NCI-H2196 (cell line): Measurements from ENCODE around the gene CREBBP.

ENCODE experiments used
- DNase-seq: peaks from one replicate; lab custom pipeline; 2025; ENCODE audit not compliant: unreplicated experiment; lab: John Stamatoyannopoulos, UW

Gene CREBBP

GRCh38 chr16:3737181-3737580 lies 143.3 kb downstream of the CREBBP start:
- DNase-seq = no peak

GRCh38 chr16:3736116-3736515 lies 144.4 kb downstream of the CREBBP start:
- DNase-seq = no peak

GRCh38 chr16:3735541-3735940 lies 145.0 kb downstream of the CREBBP start:
- DNase-seq = no peak

GRCh38 chr16:3734758-3735221 lies 145.7 kb downstream of the CREBBP start:
- DNase-seq = no peak

- no peak for DNase-seq
These were observed 146.3 kb downstream of the CREBBP start for GRCh38 chr16:3734084-3734757.

GRCh38 chr16:3732171-3732570 lies 148.3 kb downstream of the CREBBP start:
- DNase-seq = no peak

GRCh38 chr16:3731126-3731935 lies 149.2 kb downstream of the CREBBP start:
- no peak for DNase-seq

GRCh38 chr16:3730161-3731125 lies 150.1 kb downstream of the CREBBP start:
- DNase-seq = no peak

GRCh38 chr16:3729161-3730112 lies 151.1 kb downstream of the CREBBP start:
- no peak for DNase-seq

- no peak for DNase-seq
These were observed 151.9 kb downstream of the CREBBP start for GRCh38 chr16:3728424-3729160.

GRCh38 chr16:3727806-3728381 lies 152.6 kb downstream of the CREBBP start:
- no peak for DNase-seq

- DNase-seq = no peak
These were observed 154.4 kb downstream of the CREBBP start for GRCh38 chr16:3726021-3726687.

- no peak for DNase-seq
These were observed 155.2 kb downstream of the CREBBP start for GRCh38 chr16:3725276-3725675.

- DNase-seq = no peak
These were observed 158.0 kb downstream of the CREBBP start for GRCh38 chr16:3722508-3722907.

- DNase-seq = no peak
These were observed 160.1 kb downstream of the CREBBP start for GRCh38 chr16:3720418-3720817.

GRCh38 chr16:3718628-3719027 lies 161.9 kb downstream of the CREBBP start:
- no peak for DNase-seq

GRCh38 chr16:3718019-3718391 lies 162.5 kb downstream of the CREBBP start:
- DNase-seq = no peak

GRCh38 chr16:3717235-3718018 lies 163.1 kb downstream of the CREBBP start, which contains the start of gene TRAP1:
TRAP1 (minus strand) TSS chr16:3717524; CDS start chr16:3717508, 16 bp downstream.
- DNase-seq = peak; percentile 83
